EH (cell line): ENCODE results near the gene RITA1.
"Not testable (repeated sequence)": the region's sequence is repeated elsewhere in the genome, so short reads cannot be mapped to it uniquely, and the experiment has no call there.

ENCODE experiments used
- DNase-seq: peaks from one replicate; pipeline ENCODE4 v3.0.0-alpha.2; 2015; ENCODE audit warnings: low read depth

The RITA1 gene

DNA sequence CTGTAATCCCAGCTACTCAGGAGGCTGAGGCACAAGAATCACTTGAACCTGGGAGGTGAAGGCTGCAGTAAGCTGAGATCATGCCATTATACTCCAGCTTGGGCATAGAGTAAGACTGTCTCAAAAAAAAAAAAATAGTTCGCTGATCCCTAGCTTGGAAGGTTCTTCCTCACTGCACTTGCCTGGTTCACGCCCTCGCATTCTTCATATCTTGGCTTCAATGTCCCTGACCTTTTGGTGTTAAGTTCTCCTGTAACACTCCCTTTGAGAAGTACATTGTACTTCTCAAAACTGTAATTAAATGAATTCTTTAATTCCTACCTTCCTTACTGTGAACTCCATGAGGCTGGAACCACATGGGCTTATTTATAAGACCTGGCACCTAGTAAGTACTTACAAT, 19.3 kb downstream of the RITA1 start:
- DNase-seq = peak; percentile 26

DNA sequence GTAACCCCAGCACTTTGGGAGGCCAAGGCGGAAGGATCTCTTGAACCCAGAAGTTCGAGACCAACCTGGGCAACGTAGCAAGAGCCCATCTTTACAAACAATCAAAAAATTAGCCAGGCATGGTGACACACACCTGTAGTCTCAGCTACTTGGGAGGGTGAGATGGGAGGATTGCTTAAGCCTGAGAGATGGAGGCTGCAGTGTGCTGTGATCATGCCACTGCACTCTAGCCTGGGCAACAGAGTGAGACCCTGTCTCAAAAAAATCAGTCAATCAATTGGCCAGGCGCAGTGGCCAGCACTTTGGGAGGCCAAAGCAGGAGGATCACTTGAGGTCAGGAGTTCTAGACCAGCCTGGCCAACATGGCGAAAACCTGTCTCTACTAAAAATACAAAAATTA, 21.3 kb downstream of the RITA1 start:
- DNase-seq = not testable (repeated sequence)

DNA sequence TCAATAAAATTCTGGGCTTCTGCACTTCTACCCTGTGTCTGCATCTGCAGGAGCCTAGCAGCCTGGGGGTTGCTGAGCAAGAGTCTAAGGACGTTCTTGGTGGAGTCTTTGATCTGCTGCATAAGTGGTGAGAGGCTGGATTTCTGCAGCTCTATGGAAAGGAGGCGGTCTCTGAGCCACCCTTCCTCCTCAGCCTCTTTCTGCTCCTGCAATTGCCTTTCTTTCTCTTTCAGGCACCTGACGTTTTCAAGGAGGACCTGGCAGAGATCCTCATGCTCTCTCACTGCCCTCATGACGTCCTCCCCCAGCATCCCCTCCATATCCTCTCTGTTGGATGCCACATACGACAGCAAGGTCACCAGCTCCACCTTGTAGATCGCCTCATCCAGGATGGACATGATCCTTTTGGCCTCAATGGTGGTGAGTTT, 22.1 kb downstream of the RITA1 start:
- DNase-seq = no peak

DNA sequence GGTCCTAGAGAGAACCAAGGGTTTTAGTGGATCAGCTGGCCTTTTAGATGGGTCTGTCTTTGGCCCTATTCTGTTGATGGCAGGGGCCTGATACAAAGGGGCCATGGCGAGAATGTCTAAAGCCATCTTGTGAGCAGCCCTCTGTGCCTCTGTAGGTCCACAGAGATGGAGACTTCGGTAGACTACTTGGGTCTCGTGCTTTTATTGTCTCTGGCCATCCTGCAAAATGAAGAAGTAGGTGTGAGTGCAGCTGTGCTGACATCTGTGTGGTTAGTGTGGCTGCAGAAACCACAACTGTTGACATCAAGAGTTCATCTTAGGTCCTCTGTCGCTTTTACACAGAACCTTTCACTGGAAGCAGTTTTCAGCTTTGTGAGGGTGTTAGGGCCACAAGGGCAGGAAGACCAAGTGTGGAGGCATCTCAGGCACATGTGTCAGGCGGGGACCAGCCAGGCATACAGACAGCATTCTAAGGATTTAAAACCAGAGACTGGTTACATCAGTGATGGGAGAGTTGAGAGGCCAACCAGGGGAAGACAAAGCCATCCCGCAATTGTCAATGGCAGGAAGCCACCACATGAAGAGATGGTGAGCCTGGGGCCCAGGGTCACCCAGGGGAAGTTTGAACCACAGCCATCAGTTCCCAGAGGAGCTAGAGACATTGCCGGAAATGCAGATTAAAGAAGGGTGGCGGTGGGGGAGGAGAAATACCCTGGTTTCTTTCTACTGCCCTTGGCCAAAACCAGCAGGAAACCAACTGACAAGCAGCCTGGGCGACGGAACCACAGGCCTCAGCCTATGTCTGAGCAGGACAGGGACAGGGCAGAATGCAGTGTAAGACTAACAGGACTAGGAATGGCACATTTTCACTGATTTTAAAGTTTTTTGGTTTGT, 22.8 kb downstream of the RITA1 start:
- peak; percentile 74 for DNase-seq

DNA sequence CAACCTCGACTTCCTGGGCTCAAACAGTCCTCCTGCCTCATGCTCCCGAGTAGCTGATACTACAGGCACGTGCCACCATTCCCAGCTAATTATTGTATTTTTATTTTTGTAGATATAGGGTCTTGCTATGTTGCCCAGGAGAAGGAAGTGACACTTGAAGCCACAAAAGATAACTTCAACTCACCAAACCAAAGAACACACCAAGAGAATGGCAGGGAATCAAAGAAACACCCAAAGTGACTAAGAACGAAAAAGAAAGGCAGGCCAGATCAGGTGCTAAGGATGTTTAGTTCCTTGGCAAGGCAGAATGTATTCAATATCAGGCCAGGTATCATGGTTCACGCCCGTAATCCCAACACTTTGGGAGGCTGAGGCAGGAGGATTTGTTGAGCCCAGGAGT, 25.6 kb downstream of the RITA1 start:
- no peak for DNase-seq

DNA sequence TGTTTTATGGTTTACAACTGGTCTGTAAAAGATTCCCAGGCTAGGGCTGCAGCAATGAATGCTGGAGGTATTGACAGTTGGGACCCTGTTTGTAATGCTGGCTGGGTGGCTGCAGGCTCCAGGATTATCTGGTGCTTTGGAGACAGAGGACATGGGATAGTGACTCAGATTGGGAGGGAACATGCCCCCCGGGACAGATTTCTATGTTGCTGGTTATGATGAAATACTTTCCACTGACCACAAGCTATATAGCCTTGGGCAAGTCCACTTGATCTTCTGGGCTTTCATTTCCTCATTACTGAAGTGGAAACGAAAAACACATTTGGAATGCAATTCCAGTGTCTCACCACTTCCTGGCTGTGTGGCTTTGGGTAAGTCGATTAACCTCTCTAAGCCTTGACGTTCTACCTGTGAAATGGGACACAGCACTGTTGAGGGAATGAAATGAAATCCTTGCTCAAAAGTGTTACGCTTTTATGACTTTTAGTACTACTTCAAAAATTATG, 29.4 kb downstream of the RITA1 start:
- DNase-seq = peak; percentile 100

DNA sequence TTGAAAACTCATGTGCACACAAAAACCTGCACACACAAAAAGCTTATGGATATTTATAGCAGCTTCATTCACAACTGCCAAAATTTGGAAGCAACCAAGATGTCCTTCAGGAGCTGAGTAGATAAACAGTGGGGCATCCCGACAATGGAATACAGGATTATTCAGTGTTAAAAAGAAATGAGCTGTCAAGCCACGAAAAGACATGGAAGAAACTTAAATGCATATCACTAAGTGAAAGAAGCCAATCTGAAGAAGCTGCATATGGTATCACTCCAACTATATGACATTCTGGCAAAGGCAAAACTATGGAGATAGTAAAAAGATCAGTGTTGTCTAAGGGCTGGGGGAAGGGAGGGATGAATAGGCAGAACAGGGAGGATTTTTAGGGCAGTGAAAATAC, 30.5 kb downstream of the RITA1 start:
- DNase-seq = peak; percentile 44

DNA sequence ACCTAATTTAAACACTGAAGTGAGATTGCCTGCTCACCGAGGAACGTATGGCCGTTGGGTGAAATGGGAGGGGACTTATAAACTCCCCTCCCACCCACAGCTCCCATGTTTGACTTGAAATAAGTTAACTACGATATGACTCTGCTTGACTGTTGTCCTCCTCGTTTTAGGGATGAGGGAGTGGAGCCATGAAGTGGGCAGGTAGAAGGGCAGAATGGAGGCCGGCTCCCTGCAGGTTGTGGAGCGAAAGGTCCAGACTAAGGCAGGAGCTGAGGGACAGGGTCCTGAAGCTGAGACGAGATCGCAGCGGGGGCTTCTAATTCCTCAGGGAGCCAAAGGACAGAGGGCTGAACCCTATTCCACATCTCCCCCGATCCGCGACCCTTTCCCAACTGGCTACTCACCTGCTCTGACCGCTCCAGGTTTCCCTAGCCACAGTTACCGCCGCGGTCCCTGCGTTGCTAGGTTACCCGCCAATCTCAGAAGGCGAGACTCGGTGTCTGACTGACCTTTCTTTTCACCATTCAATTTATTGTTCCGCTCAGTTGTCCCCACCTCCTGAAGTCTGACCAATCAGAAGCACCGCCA, 35.2 kb downstream of the RITA1 start:
- no peak for DNase-seq

DNA sequence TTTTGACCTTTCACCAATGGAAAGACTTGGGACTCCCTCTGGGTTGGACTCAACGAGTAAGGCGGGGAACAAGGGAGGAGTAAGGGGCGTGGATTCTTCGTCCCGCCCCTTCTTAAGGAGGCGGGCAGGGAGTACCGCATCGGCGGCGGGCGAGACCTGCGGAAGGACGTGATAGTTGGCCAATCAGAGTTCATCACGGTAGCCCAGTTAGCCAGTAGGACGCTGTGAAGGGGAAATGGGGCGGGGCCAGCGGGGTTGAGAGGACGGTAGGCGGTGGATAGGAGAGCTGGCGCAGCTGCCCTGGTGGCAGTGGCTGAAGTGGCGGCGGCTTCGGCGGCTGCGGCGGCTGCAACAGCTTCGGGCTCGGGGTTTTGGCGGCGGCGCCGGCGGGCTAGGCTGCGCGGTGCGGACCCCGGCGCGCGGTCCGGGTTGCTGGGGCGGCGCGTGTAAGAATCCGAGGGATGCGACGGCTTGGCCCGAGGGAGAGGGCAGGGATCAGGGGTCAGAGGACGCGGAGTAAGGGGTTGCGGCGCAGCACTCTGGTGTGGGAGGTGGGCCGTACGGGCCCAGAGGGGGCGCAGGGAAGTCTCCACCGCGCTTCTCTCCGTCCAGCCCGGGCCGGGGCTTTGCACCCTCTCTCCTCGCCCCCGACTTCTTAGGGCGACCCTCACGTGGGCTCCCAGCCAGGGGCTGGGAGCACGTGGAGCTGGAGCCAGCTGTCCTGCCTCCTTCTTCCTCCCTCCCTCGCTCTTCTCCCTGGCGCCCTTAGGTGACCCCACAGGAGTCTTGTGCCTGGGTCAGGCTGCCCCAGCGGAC, 35.9 kb downstream of the RITA1 start, which contains the start of gene TPCN1:
TSS of gene TPCN1 (plus strand) at position 284 of the 816 bp plus-strand sequence. CDS start 5,389 bp downstream, outside the sequence.
- DNase-seq = peak; percentile 100

DNA sequence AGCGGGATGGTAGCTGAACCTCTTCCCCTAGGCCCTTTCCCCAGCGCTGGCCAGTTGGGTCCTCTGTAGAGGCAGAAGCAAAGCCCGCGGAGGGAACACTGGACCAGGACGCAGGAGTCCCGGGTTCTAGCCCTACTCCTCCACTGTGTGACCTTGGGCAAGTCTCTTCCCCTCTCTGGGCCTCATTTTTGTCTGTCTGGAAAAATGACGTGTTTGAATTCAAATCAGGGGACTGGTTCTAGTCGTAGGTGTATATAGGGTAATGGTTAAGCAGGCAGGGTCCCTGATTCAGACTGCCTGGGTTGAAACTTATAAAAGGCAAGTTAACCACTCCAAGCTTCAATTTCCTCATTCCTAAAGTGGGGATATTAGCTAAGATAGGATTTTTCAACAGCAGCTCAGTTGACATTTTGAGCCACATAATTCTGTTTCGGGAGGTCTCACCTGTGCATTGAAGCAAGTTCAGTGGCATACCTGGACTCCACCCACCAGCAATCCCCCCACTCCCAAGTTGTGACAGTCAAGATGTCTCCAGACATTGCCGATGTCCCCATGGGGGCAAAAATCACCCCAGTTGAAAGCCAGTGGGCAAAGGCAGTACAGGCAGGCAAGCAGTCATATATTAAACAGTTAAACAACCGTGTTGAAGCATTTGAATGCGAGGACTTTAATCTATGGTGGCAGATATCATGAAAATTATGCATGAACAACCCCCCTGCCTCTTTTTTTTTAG, 36.6 kb downstream of the RITA1 start:
- DNase-seq = no peak

DNA sequence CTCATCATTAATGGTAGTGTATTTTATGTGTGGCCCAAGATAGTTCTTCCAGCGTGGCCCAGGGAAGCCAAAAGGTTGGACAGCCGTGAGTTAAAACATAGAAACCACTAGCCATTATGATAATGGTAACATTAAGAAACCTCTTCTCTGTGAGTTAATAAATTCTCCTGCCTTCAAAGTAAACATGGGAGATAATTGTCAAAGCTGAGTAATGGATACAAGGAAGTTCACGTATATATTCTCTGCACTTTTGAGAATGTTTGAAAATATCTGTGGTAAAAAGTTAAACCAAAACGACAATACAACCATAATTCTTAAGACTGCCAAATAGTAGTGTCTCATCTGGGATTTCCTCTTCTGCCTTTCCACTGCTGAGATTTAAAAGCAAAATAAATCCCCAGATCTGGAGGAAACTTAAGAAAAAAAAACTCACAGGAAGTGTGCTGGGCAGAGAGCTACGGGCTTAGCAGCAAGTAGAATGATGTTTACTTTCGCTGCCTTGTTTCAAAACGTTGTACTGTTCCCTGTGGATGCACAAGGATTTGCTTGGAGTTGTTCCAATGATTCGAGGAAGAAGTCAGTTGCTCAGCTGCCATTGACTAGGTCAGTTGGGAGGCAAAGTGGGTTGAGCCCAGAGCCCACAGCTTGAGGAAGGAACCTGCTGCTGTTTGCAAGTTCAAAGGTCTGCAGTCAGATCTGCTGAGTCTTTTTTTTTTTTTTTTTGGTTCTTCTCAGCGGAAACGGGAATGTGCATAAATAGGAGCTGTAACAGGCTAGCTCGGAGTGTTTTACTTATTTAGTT, 37.4 kb downstream of the RITA1 start:
- DNase-seq = peak; percentile 93

DNA sequence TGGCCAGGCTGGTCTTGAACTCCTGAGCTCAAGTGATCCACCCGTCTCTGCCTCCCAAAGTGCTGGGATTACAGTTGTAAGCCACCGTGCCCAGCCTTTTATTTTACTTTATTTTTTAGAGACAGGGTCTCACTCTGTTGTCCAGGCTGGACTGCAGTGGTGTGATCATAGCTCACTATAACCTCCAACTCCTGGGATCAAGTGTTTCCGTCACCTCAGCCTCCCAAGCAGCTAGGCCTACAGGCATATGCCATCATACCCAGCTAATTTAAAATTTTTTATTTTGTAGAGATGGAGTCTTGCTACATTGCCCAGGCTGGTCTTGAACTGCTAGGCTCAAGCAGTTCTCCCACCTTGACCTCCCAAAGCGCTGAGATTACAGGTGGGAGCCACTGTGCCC, 39.4 kb downstream of the RITA1 start:
- no peak for DNase-seq

DNA sequence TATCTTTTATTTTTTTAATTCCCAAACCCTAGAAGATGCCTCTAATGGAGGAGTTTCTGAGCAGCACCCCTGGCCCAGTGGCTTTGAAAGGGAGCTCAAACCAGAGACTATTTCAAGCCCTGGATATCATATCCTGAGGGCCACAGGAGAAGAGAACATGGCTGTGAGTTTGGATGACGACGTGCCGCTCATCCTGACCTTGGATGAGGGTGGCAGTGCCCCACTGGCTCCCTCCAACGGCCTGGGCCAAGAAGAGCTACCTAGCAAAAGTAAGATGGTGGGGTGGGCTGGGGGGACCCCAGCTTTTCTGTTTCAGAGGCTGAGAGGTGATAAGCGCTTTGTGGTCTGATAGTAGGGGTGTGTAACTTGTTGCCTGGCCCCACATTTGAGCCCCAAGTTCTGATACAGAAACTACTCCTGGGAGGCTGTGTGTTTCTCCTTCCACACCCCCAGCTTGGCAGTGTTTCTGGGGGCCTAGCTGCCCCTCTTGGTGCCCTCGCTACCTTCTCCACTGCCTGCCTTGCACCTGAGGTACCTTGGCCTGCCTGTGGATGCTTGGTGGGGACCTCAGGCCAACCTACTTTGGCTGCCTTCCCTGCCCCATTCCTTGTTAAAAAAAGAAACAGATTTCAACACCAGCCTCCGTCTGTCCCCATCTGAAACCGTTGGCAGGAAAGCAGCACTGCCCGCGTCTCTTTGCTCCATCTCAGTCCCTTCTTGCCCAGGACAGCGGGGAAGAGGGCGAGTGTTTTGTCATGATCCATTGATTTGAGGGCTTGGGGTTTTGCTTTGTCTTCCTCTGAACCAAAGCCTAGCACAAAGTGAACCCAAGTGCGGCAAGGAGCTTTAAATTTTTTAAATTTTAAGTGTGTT, 41.4 kb downstream of the RITA1 start:
- DNase-seq = no peak

DNA sequence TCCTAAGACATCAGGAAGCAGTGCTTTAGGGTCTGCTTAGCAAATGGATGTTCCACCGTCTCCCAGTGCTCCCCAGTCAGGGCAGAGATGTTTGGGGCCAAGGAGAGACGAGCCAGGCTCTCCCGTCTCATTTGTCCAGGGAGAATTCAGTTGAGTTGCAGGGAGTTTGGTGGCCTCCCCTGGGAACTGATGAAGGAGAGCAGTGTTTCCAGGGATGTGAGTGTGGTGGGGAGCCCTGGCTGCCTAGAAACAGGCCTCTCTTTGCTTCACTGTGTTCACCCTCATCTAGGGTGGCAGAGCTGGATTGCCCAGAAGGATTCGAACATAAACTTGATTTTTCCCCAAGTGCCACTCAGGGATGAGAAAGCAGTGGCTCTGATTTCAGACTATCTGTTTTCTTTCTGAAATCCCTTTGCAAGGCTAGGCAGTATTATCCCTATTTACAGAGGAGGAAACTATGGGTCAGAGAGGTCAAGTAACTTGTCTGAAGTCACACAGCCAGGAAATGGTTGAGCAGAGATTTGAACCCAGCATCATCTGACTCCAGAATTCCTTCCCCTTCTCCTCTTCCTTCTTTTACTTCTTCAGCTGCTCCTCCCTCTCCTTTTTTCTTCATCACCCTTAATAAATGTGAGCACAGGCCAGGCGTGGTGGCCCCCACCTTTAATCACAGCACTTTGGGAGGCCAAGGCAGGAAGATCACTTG, 42.3 kb downstream of the RITA1 start:
- no peak for DNase-seq

DNA sequence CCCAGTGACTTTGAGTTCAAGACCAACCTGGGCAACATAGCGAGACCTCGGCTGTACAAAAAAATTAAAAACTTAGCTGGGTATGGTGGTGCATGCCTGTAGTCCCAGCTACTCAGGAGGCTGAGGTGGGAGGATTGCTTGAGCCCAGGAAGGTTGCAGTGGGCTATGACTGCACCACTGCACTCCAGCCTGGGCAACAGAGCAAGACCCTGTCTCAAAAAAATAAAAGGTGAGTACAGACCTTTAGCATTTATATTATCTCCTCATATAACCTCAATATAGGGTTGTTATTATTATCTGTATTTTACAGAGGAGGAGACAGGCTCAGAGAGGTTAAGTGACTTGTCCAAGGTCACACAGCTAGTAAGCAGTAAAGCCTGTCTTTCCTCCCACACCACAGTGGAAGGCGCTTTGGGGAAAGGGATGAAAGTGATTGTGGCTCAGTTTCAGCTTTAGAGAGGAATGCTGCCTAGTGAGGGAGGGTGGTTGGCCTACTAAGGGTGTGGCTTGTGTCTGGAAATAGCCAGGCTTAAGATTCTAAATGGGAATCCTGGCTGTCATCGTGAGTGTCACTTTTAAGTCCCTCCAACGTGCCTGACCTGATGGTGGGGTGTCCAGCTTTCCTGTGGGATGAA, 43.0 kb downstream of the RITA1 start:
- no peak for DNase-seq

DNA sequence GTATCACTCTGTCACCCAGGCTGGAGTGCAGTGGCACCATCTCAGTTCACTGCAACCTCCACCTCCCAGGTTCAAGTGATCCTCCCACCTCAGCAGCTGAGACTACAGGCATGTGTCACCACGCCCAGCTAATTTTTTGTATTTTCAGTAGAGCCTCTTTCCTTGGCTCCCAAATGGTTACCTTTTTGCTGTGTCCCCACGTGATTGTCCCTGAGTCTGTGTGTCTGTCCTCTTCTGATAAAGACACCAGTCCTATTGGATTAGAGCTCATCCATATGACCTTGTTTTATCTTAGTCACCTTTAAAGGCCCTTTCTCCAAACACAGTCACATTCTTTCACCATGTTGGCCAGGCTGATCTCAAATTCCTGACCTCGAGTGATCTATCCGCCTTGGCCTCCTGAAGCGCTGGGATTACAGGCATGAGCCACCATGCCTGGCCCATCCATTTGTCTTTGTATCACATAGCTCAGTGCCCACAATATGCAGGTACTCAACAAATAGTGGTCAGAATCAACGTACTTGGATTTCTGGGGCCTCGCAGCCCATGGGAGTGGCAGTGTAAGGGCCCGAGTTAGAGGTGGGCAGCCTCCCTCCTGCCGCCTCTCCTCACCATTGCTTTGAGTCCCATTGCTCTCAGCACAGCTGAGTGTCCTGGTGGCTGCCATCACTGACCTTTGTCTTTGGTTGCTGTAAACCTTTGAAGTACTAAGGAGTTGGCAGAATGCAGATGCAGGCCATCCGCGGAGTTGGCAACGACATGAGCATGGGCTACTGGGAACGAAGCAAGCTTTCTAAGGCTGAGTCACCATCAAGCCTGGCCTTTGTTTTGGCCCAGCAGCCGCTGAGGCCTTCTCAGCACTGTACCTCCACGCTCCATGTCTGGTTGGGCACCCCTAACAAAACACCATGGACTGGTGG, 45.1 kb downstream of the RITA1 start:
- DNase-seq = no peak

DNA sequence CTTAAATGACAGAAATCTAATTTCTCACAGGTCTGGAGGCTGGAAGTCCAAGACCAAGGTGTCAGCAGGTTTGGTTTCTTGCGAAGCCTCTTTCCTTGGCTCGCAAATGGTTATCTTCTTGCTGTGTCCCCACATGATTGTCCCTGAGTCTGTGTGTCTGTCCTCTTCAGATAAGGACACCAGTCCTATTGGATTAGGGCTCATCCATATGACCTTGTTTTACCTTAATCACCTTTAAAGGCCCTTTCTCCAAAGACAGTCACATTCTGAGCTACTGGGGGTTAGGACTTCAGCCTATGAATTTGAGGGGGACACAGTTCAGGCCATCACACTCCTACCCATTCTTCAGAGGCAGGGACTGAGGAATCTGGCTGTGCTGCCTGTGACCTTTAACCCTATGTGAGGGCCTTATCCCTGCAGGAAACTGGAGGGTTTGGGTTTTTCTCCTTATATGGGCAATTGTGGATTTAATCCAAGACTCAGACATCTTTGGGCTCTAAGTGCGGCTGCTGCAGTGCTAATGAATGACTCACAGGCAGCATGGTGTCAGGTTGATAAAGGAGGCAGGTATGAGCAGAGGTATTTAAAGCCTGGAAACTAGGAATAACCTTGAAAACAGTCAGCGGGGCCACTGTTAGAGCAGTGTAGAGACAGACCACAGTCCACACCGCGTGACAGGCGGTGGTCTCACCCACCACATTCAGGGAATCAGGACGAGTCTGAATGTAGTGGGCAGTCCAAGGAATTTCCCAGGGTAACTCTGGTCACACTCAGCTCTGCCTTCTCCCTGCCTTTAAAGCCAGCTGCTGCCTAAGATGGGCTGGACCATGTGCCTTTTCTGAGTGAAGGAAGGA, 45.9 kb downstream of the RITA1 start:
- peak; percentile 86 for DNase-seq
